ENCODE data around the gene H1-8.
"Not testable (repeated sequence)": the region's sequence is repeated elsewhere in the genome, so short reads cannot be mapped to it uniquely, and the experiment has no call there.

Gene H1-8

GRCh38 chr3:129515108-129515820, 27.7 kb upstream of the H1-8 start:
- DNase-seq (ENCODE audit: low read depth in 3 of 3, low spot score in 1 of 3), result not testable (repeated sequence)

DNA sequence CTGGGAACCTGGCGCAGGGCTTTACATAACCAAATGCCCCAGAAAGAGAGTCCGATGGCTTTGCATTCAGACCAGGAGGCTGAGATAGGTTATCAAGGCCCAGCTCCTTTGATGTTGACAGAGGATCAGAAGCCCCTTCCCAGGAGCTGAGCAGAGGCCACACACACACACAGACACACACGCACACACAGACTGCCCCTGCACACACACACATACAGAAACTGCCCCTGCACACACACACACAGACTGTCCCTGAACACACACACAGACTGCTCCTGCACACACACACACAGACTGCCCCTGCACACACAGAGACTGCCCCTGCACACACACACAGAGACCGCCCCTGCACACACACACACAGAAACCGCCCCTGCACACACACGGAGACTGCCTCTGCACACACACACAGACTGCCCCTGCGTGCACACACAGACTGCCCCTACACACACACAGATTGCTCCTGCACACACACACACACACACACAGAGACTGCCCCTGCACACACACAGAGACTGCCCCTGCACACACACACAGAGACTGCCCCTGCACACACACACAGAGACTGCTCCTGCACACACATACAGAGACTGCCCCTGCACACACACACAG, 27.0 kb upstream of the H1-8 start:
- DNase-seq (ENCODE audit: low read depth in 3 of 3, low spot score in 1 of 3), result not testable (repeated sequence)

GRCh38 chr3:129517516-129517915, 25.5 kb upstream of the H1-8 start:
- DNase-seq (ENCODE audit: low read depth in 3 of 3, low spot score in 1 of 3), result no peak

GRCh38 chr3:129518038-129518561, 24.9 kb upstream of the H1-8 start:
- DNase-seq (ENCODE audit: low read depth in 3 of 3, low spot score in 1 of 3), result no peak

- no peak for DNase-seq (ENCODE audit: low read depth in 3 of 3, low spot score in 1 of 3)
Observed at GRCh38 chr3:129518581-129518980, 24.4 kb upstream of the H1-8 start.

GRCh38 chr3:129519449-129519848, 23.5 kb upstream of the H1-8 start:
- DNase-seq (ENCODE audit: low read depth in 3 of 3, low spot score in 1 of 3), result no peak

- DNase-seq (ENCODE audit: low read depth in 3 of 3, low spot score in 1 of 3), result no peak
Observed at GRCh38 chr3:129519896-129520715, 22.9 kb upstream of the H1-8 start.

- DNase-seq (ENCODE audit: low read depth in 3 of 3, low spot score in 1 of 3), result no peak
Observed at GRCh38 chr3:129520960-129521359, 22.0 kb upstream of the H1-8 start.

GRCh38 chr3:129521611-129522010, 21.4 kb upstream of the H1-8 start:
- no peak for DNase-seq (ENCODE audit: low read depth in 3 of 3, low spot score in 1 of 3)

GRCh38 chr3:129522953-129523352, 20.0 kb upstream of the H1-8 start:
- no peak for DNase-seq (ENCODE audit: low read depth in 3 of 3, low spot score in 1 of 3)

DNA sequence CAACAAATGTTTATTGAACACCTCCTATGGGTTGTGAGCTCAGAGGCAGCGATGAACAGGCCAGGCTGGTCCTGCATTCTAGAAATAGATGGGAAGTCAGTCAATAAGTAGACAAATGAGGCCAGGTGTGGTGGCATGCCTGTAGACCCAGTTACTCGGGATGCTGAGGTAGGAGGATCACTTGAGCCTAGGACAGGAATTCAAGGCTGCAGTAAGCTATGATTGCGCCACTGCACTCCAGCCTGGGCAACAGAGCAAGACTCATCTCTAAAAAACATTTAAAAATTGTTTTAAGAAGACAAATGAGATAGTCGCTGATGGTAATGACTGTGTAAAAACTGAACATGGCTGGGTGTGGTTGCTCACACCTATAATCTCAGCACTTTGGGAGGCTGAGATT, 18.9 kb upstream of the H1-8 start:
- DNase-seq (ENCODE audit: low read depth in 3 of 3, low spot score in 1 of 3), result no peak

- DNase-seq (ENCODE audit: low read depth in 3 of 3, low spot score in 1 of 3), result no peak
Observed at GRCh38 chr3:129525341-129525968, 17.5 kb upstream of the H1-8 start.

- no peak for DNase-seq (ENCODE audit: low read depth in 3 of 3, low spot score in 1 of 3)
Observed at GRCh38 chr3:129526121-129526900, 16.7 kb upstream of the H1-8 start.

GRCh38 chr3:129527262-129527661, 15.7 kb upstream of the H1-8 start:
- no peak for DNase-seq (ENCODE audit: low read depth in 3 of 3, low spot score in 1 of 3)

GRCh38 chr3:129528589-129529100, 14.3 kb upstream of the H1-8 start, which contains the start of gene RHO:
Gene RHO (plus strand): TSS chr3:129528639. CDS start chr3:129528734, 95 bp downstream.
- no peak for DNase-seq (ENCODE audit: low read depth in 3 of 3, low spot score in 1 of 3)

GRCh38 chr3:129529436-129530210, 13.4 kb upstream of the H1-8 start:
- no peak for DNase-seq (ENCODE audit: low read depth in 3 of 3, low spot score in 1 of 3)

DNA sequence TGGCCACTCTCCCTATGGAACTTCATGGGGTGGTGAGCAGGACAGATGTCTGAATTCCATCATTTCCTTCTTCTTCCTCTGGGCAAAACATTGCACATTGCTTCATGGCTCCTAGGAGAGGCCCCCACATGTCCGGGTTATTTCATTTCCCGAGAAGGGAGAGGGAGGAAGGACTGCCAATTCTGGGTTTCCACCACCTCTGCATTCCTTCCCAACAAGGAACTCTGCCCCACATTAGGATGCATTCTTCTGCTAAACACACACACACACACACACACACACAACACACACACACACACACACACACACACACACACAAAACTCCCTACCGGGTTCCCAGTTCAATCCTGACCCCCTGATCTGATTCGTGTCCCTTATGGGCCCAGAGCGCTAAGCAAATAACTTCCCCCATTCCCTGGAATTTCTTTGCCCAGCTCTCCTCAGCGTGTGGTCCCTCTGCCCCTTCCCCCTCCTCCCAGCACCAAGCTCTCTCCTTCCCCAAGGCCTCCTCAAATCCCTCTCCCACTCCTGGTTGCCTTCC, 12.7 kb upstream of the H1-8 start:
- DNase-seq (ENCODE audit: low read depth in 3 of 3, low spot score in 1 of 3), result no peak

GRCh38 chr3:129530821-129531220, 12.2 kb upstream of the H1-8 start:
- DNase-seq (ENCODE audit: low read depth in 3 of 3, low spot score in 1 of 3), result no peak

- DNase-seq (ENCODE audit: low read depth in 3 of 3, low spot score in 1 of 3), result no peak
Observed at GRCh38 chr3:129531699-129532098, 11.3 kb upstream of the H1-8 start.

Data from stimulated activated CD4-positive, alpha-beta T cell treated with anti-CD3 and anti-CD28 coated beads, TNF-alpha, amount 100 ng/mL, for 1 hour (primary cell).